GM12865 (cell line): ENCODE results near the gene PLEKHA5.
"Not testable (repeated sequence)": the region's sequence is repeated elsewhere in the genome, so short reads cannot be mapped to it uniquely, and the experiment has no call there.

Experiments
- DNase-seq: peaks from one replicate; pipeline ENCODE4 v3.0.0; 2010; ENCODE audit warnings: low read depth
- H3K4me3 ChIP-seq: 2 replicates; pipeline ENCODE4 v1.5.1; 2011; ENCODE audit warnings: mild to moderate bottlenecking, low read depth, low read length, control low read depth
- CTCF ChIP-seq: IDR thresholded peaks from 2 replicates; pipeline ENCODE4 v1.5.1; 2011; ENCODE audit warnings: low read length, control low read depth, low read depth, inconsistent platforms; ENCODE audit not compliant: insufficient read depth; ENCODE audit errors: missing control alignments

PLEKHA5 gene

GRCh38 chr12:19387161-19387560 lies 257.6 kb downstream of the PLEKHA5 start:
- DNase-seq = no peak

DNA sequence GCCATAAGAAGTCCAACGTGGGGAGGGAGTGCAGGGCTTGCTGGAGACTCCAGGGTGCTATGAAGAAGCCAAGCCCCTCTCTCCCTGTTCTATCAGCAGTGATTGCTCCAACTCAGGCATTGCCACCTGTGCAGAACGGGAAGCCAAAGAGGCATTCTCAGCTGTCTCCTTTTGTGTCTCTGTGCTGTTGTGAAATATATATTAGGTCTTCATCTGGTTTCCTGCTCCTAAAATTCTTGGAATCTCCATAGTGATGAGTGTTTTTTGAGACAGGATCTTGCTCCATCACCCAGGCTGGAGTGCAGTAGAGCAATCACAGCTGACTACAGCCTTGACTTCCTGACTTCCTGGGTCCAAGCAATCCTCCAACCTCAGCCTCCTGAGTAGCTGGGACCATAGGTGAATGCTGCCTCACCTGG lies 258.6 kb downstream of the PLEKHA5 start:
- H3K4me3 ChIP-seq = no peak overlapping the region
- no peak for TF ChIP-seq CTCF
- DNase-seq = no peak

More at GRCh38 chr12:19387161-19387560, 257.6 kb downstream of the PLEKHA5 start:
- TF ChIP-seq CTCF = no peak
- no peak overlapping the region for H3K4me3 ChIP-seq

DNA sequence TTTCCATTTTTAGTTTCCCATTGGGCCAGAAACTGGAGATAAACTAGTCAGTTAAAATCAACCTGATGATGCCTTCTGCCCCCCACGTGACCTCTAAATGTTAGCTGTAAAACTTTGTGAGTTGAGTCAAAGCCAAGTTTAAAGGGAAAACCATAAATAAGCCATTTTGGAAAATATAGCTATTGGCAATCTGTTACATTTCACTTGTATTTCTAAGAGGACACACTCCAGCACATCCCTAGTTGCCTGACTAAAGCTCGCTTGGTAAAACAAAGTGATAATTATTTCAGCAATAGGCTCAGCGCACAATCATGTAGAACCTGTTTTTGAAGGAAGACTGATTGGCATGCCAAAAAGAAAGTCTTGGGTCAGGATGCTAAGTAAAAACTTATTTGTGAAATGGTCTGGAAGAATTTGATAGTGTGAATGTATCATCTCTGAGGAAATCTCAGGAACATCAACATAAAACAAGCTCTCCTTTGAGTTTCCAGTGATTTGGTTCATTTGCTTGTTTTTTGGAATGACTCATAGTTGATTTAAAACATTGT lies 260.6 kb downstream of the PLEKHA5 start:
- no peak for DNase-seq
- H3K4me3 ChIP-seq = no peak overlapping the region
- TF ChIP-seq CTCF = no peak

DNA sequence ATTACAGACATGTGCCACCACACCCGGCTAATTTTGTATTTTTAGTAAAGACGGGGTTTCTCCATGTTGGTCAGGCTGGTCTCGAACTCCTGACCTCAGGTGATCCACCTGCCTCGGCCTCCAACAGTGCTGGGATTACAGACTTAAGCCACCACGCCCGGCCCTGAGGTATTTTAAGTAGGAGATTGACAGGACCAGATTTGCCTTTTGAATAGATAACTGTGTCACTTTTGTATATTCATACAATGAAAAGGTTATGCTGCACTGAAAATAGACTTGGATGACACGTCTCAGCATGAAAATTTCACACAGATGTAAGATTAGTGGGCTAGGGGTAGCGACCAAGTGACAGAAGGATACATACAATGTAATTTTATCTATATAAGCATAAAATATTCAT lies 263.1 kb downstream of the PLEKHA5 start:
- DNase-seq, H3K4me3 ChIP-seq: not testable (repeated sequence)

DNA sequence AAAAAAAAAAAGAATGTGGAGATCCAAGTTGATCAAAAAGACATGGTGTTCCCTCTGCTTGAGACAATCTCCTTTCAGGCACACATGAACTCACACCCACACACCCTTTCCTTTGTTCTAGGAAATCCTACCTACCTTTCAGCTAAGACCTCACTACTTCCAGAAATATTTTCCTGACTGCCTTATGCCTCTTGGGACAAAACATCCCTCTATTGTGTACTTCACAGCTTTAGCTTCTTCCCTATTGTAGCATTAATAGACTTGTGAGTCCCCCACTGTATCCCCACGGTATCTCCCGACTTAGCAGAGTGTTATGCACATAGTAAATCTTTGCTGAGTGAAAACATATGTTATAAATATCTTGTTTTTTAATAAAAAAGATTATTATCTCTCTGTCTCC lies 264.9 kb downstream of the PLEKHA5 start:
- TF ChIP-seq CTCF = no peak
- H3K4me3 ChIP-seq = no peak overlapping the region
- no peak for DNase-seq

- no peak overlapping the region for H3K4me3 ChIP-seq
- TF ChIP-seq CTCF = no peak
- DNase-seq = no peak
Measured at GRCh38 chr12:19397534-19397933, 268.0 kb downstream of the PLEKHA5 start.

DNA sequence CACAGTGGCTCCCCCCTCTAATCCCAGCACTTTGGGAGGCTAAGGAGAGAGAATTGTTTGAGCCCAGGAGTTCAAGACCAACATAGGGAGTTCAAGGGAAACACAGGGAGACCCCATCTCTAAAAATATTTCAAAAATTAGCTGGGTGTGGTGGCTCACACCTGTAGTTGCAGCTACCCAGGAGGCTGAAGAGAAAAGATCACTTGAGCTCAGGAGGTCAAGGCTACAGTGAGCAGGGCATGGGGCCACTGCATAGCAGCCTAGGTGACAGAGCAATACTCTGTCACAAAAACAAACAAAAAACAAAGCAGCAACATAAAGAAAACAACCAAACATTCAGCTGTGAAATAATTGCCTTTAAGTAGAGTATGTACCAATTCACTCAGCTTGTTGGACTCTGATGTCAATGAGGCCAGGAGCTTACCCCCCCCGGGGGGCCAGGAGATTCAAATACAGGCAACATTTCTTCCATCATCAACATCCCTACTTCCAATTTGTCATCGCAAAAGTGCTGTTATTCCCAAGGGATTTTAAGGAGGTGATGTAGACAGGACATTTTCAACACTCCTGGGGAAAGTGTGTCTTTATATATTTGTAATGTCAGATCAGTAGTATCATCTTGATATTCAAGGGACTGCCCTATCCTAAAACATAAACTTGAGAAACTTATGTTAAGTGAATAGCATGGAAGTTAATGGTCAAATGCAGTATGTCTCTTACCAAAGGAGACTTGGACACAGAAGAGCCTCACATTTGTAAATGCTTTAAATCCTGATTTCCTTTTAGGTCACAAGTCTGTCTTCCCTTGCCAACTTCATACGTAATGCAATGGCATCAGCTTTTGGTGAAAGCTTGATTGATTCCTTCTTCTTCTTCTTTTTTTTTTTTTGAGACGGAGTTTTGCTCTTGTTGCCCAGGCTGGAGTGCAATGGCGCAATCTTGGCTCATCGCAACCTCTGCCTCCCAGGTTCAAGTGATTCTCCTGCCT lies 269.1 kb downstream of the PLEKHA5 start:
- H3K4me3 ChIP-seq = no peak overlapping the region

GRCh38 chr12:19400649-19401285 lies 271.2 kb downstream of the PLEKHA5 start:
- DNase-seq, H3K4me3 ChIP-seq: not testable (repeated sequence)

More for the DNA sequence above, 269.1 kb downstream of the PLEKHA5 start:
- DNase-seq = no peak
- TF ChIP-seq CTCF = no peak
